Activated naive CD4-positive, alpha-beta T cell treated with anti-CD3 and anti-CD28 coated beads for 36 hours (primary cell): ENCODE data around the gene OPRM1. TPM values are rescaled to one million over a fixed set of nuclear protein-coding genes. Genes with fewer than 3 reads are reported as not detected.

Experiments
- CTCF ChIA-PET: fragments of 350-600 bp; sonication (Branson Sonifier 250); formaldehyde crosslinking; loops from one replicate; lab custom pipeline; 2021; ENCODE audit warnings: antibody characterized with exemption; lab: Charles Lee
- DNase-seq: peaks from one replicate; pipeline ENCODE4 v3.0.0-alpha.2; 2020
- H3K27ac Mint-ChIP-seq: one replicate; pipeline ENCODE4 v1.8.0; 2021; ENCODE audit warnings: mild to moderate bottlenecking, mixed read lengths
- H3K27me3 Mint-ChIP-seq: one replicate; pipeline ENCODE4 v1.8.0; 2021; ENCODE audit warnings: low read depth, mixed read lengths
- H3K36me3 Mint-ChIP-seq: one replicate; pipeline ENCODE4 v1.8.0; 2021; ENCODE audit warnings: low read depth, mixed read lengths
- H3K4me1 Mint-ChIP-seq: one replicate; pipeline ENCODE4 v1.8.0; 2021; ENCODE audit warnings: low read depth, mixed read lengths
- H3K4me3 Mint-ChIP-seq: one replicate; pipeline ENCODE4 v1.8.0; 2021; ENCODE audit warnings: mild to moderate bottlenecking, moderate library complexity, mixed read lengths
- H3K9me3 Mint-ChIP-seq: one replicate; pipeline ENCODE4 v1.8.0; 2021; ENCODE audit warnings: mixed read lengths
- intact Hi-C: fragments of 100-400 bp; cut with micrococcal nuclease; formaldehyde crosslinking; loops from one replicate; pipeline ENCODE4 v1.15.1; 2023
- total RNA-seq, 2 experiments: library from RNA; stranded (reverse); gene quantifications; one replicate each; pipeline ENCODE4 v1.2.3, GENCODE V29; 2021

OPRM1 gene
- total RNA-seq, 2 experiments from 2014 or later = not detected

DNA sequence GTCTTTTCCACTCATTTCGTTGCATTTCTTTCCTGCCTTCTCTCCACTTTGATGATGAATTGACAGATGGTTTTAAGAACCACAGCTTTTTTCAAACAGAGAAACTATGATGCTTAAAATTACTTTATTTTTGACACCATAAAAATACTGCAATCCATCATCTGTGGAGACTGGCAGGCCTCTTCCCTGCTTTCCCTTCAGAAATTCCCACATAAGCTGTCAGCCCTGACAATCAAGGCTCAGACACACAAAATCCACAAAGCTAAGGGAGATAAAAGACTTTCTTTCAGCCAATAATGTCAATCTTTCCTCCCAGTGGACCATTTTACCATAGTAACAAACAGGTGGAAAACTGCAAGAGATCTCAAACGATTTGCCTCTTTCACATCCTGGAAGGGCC, 235.1 kb downstream of the OPRM1 start:
- no peaks in the 10 kb centered on the region for H3K36me3 Mint-ChIP-seq
- CTCF ChIA-PET = interaction anchor here (0.6 to 7.6 kb wide), 7 partner anchors 9 to 153 kb away, joined by 3 to 102 read pairs (median 8); no protein-coding TSS in a partner anchor
- H3K27ac Mint-ChIP-seq = no peak overlapping the region
- no peaks in the 10 kb centered on the region for H3K9me3 Mint-ChIP-seq
- peaks cover 34% of the 10 kb centered on the region for H3K4me1 Mint-ChIP-seq
- H3K27me3 Mint-ChIP-seq = no peaks in the 10 kb centered on the region
- intact Hi-C loops = no loop called here
- no peak for DNase-seq
- no peak overlapping the region for H3K4me3 Mint-ChIP-seq

- H3K36me3 Mint-ChIP-seq = no peaks in the 10 kb centered on the region
- CTCF ChIA-PET = interaction anchor here (0.6 to 7.6 kb wide), 38 partner anchors 9 to 469 kb away, joined by 3 to 102 read pairs (median 4); no protein-coding TSS in a partner anchor
- peak overlapping the region; percentile 65 for H3K4me3 Mint-ChIP-seq
- DNase-seq = no peak
- no peak overlapping the region for H3K27ac Mint-ChIP-seq
- no peaks in the 10 kb centered on the region for H3K27me3 Mint-ChIP-seq
- intact Hi-C loops = loop anchor here (1.0 to 5.0 kb wide), 6 partner anchors 27 to 1045 kb away; no protein-coding TSS in a partner anchor
- H3K9me3 Mint-ChIP-seq = no peaks in the 10 kb centered on the region
- peaks cover 34% of the 10 kb centered on the region for H3K4me1 Mint-ChIP-seq
Observed at GRCh38 chr6:154276810-154277628, 238.0 kb downstream of the OPRM1 start.

GRCh38 chr6:154277629-154278017, 238.6 kb downstream of the OPRM1 start:
- intact Hi-C loops = loop anchor here (1.0 to 5.0 kb wide), 6 partner anchors 27 to 1045 kb away; no protein-coding TSS in a partner anchor
- no peaks in the 10 kb centered on the region for H3K36me3 Mint-ChIP-seq
- no peaks in the 10 kb centered on the region for H3K27me3 Mint-ChIP-seq
- no peak for DNase-seq
- H3K4me3 Mint-ChIP-seq = peak overlapping the region; percentile 65
- no peaks in the 10 kb centered on the region for H3K9me3 Mint-ChIP-seq
- CTCF ChIA-PET = interaction anchor here (0.6 to 7.6 kb wide), 27 partner anchors 9 to 130 kb away, joined by 3 to 102 read pairs (median 6); no protein-coding TSS in a partner anchor
- H3K27ac Mint-ChIP-seq = no peak overlapping the region
- peaks cover 34% of the 10 kb centered on the region for H3K4me1 Mint-ChIP-seq

DNA sequence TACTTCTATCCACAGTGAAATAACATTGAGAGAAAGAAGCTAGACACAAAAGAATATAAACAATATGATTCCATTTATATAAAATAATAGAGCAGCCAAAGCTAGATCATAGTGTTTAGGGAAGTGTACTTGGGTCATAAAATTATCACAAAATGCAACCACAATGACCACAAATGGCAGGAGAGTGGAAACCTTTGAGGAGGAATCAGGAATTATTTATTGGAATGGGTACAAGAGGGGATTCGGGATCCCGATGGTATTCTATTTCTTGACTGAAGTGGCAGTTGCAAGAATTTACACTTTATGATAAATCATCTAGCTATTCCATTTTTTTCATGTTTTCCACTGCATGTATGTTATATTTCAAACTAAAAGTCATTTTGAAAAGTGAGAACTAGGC, 241.5 kb downstream of the OPRM1 start:
- Mint-ChIP-seq H3K4me1 (peaks cover 20% of the 10 kb centered on the region), H3K9me3 (peaks cover 2% of the 10 kb centered on the region), H3K27ac (no peak overlapping the region), H3K36me3 (no peaks in the 10 kb centered on the region), H3K4me3 (no peak overlapping the region), H3K27me3 (no peaks in the 10 kb centered on the region)
- DNase-seq = no peak
- CTCF ChIA-PET = interaction anchor here (0.5 to 3.1 kb wide), 3 partner anchors 11 to 126 kb away, joined by 3 to 8 read pairs (median 3); no protein-coding TSS in a partner anchor
- intact Hi-C loops = no loop called here

DNA sequence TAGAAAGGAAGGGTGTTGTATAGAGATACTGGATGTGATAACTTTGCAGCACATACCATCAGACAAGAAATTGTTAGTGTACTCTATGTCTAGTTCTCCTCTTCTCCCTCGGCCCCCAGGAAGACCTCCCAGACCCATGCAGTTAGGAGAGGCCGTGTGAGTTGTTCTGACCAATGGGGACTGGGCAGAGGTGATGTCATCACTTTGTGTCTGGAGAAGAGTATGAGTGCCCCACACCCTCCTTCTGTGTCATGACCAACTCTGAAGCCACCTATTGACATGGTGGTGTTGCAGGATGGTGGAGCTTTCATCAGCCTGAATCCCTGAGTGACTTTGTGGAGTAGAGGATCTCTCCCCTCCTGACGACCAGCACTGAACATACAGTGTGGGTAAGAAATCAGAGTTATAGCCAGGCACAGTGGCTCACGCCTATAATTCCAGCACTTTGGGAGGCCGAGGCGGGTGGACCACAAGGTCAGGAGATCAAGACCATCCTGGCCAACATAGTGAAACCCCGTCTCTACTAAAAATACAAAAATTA, 245.3 kb downstream of the OPRM1 start:
- H3K4me1 Mint-ChIP-seq = peaks cover 4% of the 10 kb centered on the region
- H3K4me3 Mint-ChIP-seq = no peak overlapping the region
- H3K9me3 Mint-ChIP-seq = peaks cover 2% of the 10 kb centered on the region
- intact Hi-C loops = no loop called here
- DNase-seq = no peak
- H3K27ac Mint-ChIP-seq = no peak overlapping the region
- no peaks in the 10 kb centered on the region for H3K36me3 Mint-ChIP-seq
- CTCF ChIA-PET = no interaction called here
- no peaks in the 10 kb centered on the region for H3K27me3 Mint-ChIP-seq

DNA sequence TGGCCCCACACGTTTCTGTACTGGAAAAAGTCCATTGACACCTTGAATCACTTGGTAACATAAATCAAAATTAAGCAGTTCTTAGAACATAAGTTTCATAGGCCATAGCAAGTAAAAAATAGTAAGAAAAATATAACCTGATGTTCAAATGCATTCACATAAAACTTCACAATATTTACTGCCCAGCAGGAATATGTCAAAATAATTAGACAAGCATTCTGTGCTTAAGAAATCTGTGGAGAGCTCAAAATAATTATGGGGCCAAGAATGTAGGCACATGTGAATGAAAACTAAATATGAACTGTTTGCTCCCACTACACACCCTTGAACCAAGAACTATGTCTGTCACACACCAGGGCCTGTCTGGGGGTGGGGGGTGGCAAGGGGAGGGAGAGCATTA, 246.8 kb downstream of the OPRM1 start:
- DNase-seq = no peak
- H3K4me1 Mint-ChIP-seq = peaks cover 4% of the 10 kb centered on the region
- H3K27ac Mint-ChIP-seq = no peak overlapping the region
- no peak overlapping the region for H3K4me3 Mint-ChIP-seq
- H3K27me3 Mint-ChIP-seq = no peaks in the 10 kb centered on the region
- H3K9me3 Mint-ChIP-seq = peaks cover 2% of the 10 kb centered on the region
- CTCF ChIA-PET = interaction anchor here (1.0 to 3.3 kb wide), 3 partner anchors 9 to 131 kb away, joined by 3 to 15 read pairs (median 5); no protein-coding TSS in a partner anchor
- H3K36me3 Mint-ChIP-seq = no peaks in the 10 kb centered on the region
- intact Hi-C loops = no loop called here

- H3K4me1 Mint-ChIP-seq = peaks cover 4% of the 10 kb centered on the region
- no peak for DNase-seq
- H3K27me3 Mint-ChIP-seq = no peaks in the 10 kb centered on the region
- H3K9me3 Mint-ChIP-seq = no peaks in the 10 kb centered on the region
- CTCF ChIA-PET = interaction anchor here (1.3 kb wide), 1 partner anchor 12 kb away, joined by 5 read pairs; no protein-coding TSS in a partner anchor
- no peak overlapping the region for H3K4me3 Mint-ChIP-seq
- intact Hi-C loops = no loop called here
- no peaks in the 10 kb centered on the region for H3K36me3 Mint-ChIP-seq
- H3K27ac Mint-ChIP-seq = no peak overlapping the region
Observed at GRCh38 chr6:154289818-154290508, 250.9 kb downstream of the OPRM1 start.

DNA sequence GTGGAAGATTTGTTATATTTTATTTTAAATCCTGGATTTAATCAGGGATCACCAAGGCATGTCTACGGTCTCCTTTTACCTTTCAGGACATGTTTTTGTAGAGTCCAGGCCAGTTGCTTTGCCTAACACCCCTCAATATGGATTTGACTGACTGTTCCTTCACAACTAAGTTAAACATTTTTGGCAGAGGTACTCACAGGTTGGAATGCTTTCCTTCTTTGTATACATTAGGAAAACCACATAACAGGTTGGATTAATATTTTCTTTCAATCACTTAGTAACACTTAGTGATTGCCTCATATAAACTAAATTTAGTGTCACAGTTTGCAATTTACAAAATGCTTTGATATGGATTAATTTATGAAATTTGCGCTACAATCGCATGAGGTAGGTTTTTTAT, 253.0 kb downstream of the OPRM1 start:
- H3K4me3 Mint-ChIP-seq = no peak overlapping the region
- H3K4me1 Mint-ChIP-seq = no peaks in the 10 kb centered on the region
- no peaks in the 10 kb centered on the region for H3K27me3 Mint-ChIP-seq
- CTCF ChIA-PET = interaction anchor here (1.6 kb wide), 1 partner anchor 45 kb away, joined by 6 read pairs; no protein-coding TSS in a partner anchor
- H3K36me3 Mint-ChIP-seq = no peaks in the 10 kb centered on the region
- no peaks in the 10 kb centered on the region for H3K9me3 Mint-ChIP-seq
- no peak overlapping the region for H3K27ac Mint-ChIP-seq
- intact Hi-C loops = no loop called here
- DNase-seq = no peak

- Mint-ChIP-seq H3K9me3 (no peaks in the 10 kb centered on the region), H3K36me3 (no peaks in the 10 kb centered on the region), H3K4me3 (no peak overlapping the region), H3K27ac (no peak overlapping the region), H3K4me1 (no peaks in the 10 kb centered on the region), H3K27me3 (no peaks in the 10 kb centered on the region)
- intact Hi-C loops = no loop called here
- CTCF ChIA-PET = interaction anchor here (1.1 to 1.6 kb wide), 2 partner anchors 46 to 78 kb away, joined by 3 to 6 read pairs; no protein-coding TSS in a partner anchor
- DNase-seq = no peak
Observed at GRCh38 chr6:154292855-154293519, 253.9 kb downstream of the OPRM1 start.

DNA sequence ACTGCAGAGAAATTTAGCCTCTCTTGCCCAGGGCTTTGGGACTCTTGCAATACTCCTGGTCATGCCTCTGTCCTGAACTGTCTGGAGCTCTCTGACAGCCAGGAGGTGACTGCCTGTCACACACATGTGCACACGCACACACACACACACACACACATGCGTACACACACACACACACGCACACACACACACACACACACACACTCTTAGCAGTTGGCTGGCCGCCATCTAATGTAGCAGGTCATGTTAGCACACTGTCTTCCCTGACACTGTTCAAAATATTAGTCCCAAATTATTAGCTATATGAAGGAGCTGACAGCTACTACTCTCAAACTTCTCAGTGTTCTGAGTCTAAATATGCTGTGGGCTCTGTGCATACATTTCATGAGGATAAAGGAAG, 256.7 kb downstream of the OPRM1 start:
- Mint-ChIP-seq H3K27ac (no peak overlapping the region), H3K4me3 (no peak overlapping the region), H3K27me3 (peaks cover 3% of the 10 kb centered on the region), H3K4me1 (no peaks in the 10 kb centered on the region), H3K36me3 (no peaks in the 10 kb centered on the region), H3K9me3 (no peaks in the 10 kb centered on the region)
- intact Hi-C loops = no loop called here
- CTCF ChIA-PET = interaction anchor here (1.0 kb wide), 1 partner anchor 19 kb away, joined by 3 read pairs; no protein-coding TSS in a partner anchor
- DNase-seq = no peak
